ENCODE data around the gene ZNF496. TPM values are rescaled to one million over a fixed set of nuclear protein-coding genes. Genes with fewer than 3 reads are reported as not detected.

The ZNF496 gene
- total and polyA plus RNA-seq, 9 of the 15 experiments (the other 6 are each of a cell fraction or from before 2014, with no cell fraction given), result 4.3 to 54.0 (median 31.3) TPM

GRCh38 chr1:247373721-247374141, 42.1 kb upstream of the ZNF496 start:
- FAIRE-seq, result peak; percentile 35
- no peaks in the 10 kb centered on the region for H3K9me3 ChIP-seq (replicated peaks; ENCODE audit: control insufficient read depth, insufficient read depth, low read depth, low read length)
- H3K4me2 ChIP-seq (ENCODE audit: insufficient read depth, low read length), result 0 out of 2 replicates have a peak overlapping the region, but pooled peaks have one; percentile 10
- POLR2A ChIA-PET, result interaction anchor here (1.0 kb wide), 2 partner anchors 55 to 163 kb away, joined by 3 read pairs; no protein-coding TSS in a partner anchor
- H3K9ac ChIP-seq (ENCODE audit: insufficient read depth in 1 of 2, low read depth in 2 of 2, low read length in 2 of 2), result peak overlapping the region in 1 of 2 experiments; percentile 84; a peak in 2 of 4 replicates
- 28% methylated on average over 26 of the region's 26 CpGs for WGBS (ENCODE audit: insufficient coverage, low coverage, missing lambda C conversion rate)
- ATAC-seq, result peak; percentile 86
- peak; percentile 32 to 79 (median 56) for DNase-seq (ENCODE audit: extremely low read depth in 1 of 4, low spot score in 3 of 4)
- no peaks in the 10 kb centered on the region for H3K36me3 ChIP-seq (ENCODE audit: control insufficient read depth, insufficient read depth, low read length)
- no peaks in the 10 kb centered on the region for H4K20me1 ChIP-seq (replicated peaks; ENCODE audit: control insufficient read depth, insufficient read depth, low read length)
- peak overlapping the region; percentile 32 for H3K4me3 ChIP-seq
- H2AFZ ChIP-seq (ENCODE audit: low read depth, low read length), result peak overlapping the region; percentile 78
- no peaks in the 10 kb centered on the region for H3K79me2 ChIP-seq (ENCODE audit: control insufficient read depth, insufficient read depth, low read length)
- H3K27ac ChIP-seq (ENCODE audit: extremely low read depth, low read depth, low read length), result no peak overlapping the region
- no TSS peak for BruUV-seq (replicated peaks)
- no peaks in the 10 kb centered on the region for H3K9me1 ChIP-seq (ENCODE audit: control insufficient read depth, insufficient read depth, low read length)
- peaks cover 10 to 17% of the 10 kb centered on the region in 2 experiments for H3K4me1 ChIP-seq (replicated peaks in 1 of 2; ENCODE audit: control insufficient read depth in 2 of 2, insufficient read depth in 2 of 2, low read length in 2 of 2)
- no peaks in the 10 kb centered on the region; a peak in 1 of 5 replicates for H3K27me3 ChIP-seq (ENCODE audit: control insufficient read depth in 2 of 2, insufficient read depth in 2 of 2, low read length in 2 of 2)
- CTCF ChIA-PET (ENCODE audit: low intra/inter-chr PET ratio), result interaction anchor here (0.5 to 0.9 kb wide), 3 partner anchors 106 to 173 kb away, joined by 3 to 4 read pairs (median 3); no protein-coding TSS in a partner anchor
- in situ Hi-C loops (cut with MboI), result no loop called here
- intact Hi-C loops (cut with micrococcal nuclease), result loop anchor here (2.0 to 10.0 kb wide), 5 partner anchors 39 to 481 kb away; partner anchors contain the start of gene TRIM58
- TF ChIP-seq GATA2 (CRISPR knock-in tag; IDR thresholded peaks at IDR 0.05) (no peak), HMGN3 (IDR thresholded peaks at IDR 0.05; ENCODE audit: borderline replicate concordance, extremely low read depth, insufficient read length, low read depth, low read length) (no peak), SMC3 (conservative IDR thresholded peaks at IDR 0.05; ENCODE audit: insufficient read depth, low read depth, low read length) (peak; percentile 28; the same call in 1 of the 2 replicates), MAZ (CRISPR knock-in tag; conservative IDR thresholded peaks at IDR 0.05 in 1 of 2, IDR thresholded peaks at IDR 0.05 in 1 of 2) (0 out of 4 replicates have a peak, but pooled peaks of 1 of the 2 experiments have one; percentile 39), ZNF780A (CRISPR knock-in tag; IDR thresholded peaks at IDR 0.05) (no peak), ZMIZ1 (IDR thresholded peaks at IDR 0.05; ENCODE audit: low read depth in 2 of 2, low read length in 2 of 2) (no peak), FOXA3 (CRISPR knock-in tag; conservative IDR thresholded peaks at IDR 0.05 in 1 of 2, IDR thresholded peaks at IDR 0.05 in 1 of 2) (no peak), ZNF146 (CRISPR knock-in tag; IDR thresholded peaks at IDR 0.05; ENCODE audit: unreplicated experiment) (no peak), ZNF174 (CRISPR knock-in tag; IDR thresholded peaks at IDR 0.05) (no peak), RBM34 (IDR thresholded peaks at IDR 0.05; ENCODE audit: borderline replicate concordance, insufficient read depth, low read length) (no peak), NR2C1 (IDR thresholded peaks at IDR 0.05) (no peak), NR2C1 (tag; IDR thresholded peaks at IDR 0.05) (no peak), CBX1 (IDR thresholded peaks at IDR 0.05; ENCODE audit: low read depth) (no peak), ZFP36 (IDR thresholded peaks at IDR 0.05; ENCODE audit: low read depth, low read length, partially characterized antibody) (peak; percentile 39), SAFB2 (IDR thresholded peaks at IDR 0.05; ENCODE audit: borderline replicate concordance, low read depth, low read length, severe bottlenecking) (no peak), ZNF717 (CRISPR knock-in tag; IDR thresholded peaks at IDR 0.05) (no peak), ZNF431 (CRISPR knock-in tag; IDR thresholded peaks at IDR 0.05) (no peak), ZNF140 (CRISPR knock-in tag; IDR thresholded peaks at IDR 0.05) (no peak), HDAC1 (IDR thresholded peaks at IDR 0.05) (no peak), U2AF2 (optimal IDR thresholded peaks at IDR 0.05; ENCODE audit: low read depth, low read length) (no peak), ARID2 (IDR thresholded peaks at IDR 0.05) (no peak), ZEB2 (IDR thresholded peaks at IDR 0.05) (no peak)
